Type B pancreatic cell (in vitro differentiated cells): ENCODE results near the gene MEF2B. TPM values are rescaled to one million over a fixed set of nuclear protein-coding genes. Genes with fewer than 3 reads are reported as not detected.

Experiments
- DNase-seq: peaks from one replicate; pipeline ENCODE4 v3.0.0; 2021; ENCODE audit warnings: mixed read lengths; ENCODE audit not compliant: unreplicated experiment; ENCODE audit errors: extremely low spot score
- H3K27ac Mint-ChIP-seq: 2 replicates; pipeline ENCODE4 v1.8.0; 2021; ENCODE audit warnings: mild to moderate bottlenecking, mixed read lengths
- H3K27me3 Mint-ChIP-seq: 2 replicates; pipeline ENCODE4 v1.8.0; 2021; ENCODE audit warnings: mixed read lengths
- H3K36me3 Mint-ChIP-seq: 2 replicates; pipeline ENCODE4 v1.8.0; 2021; ENCODE audit warnings: mixed read lengths
- H3K4me1 Mint-ChIP-seq: one replicate; pipeline ENCODE4 v1.8.0; 2021; ENCODE audit warnings: mixed read lengths; ENCODE audit not compliant: unreplicated experiment
- H3K4me3 Mint-ChIP-seq: 2 replicates; pipeline ENCODE4 v1.8.0; 2021; ENCODE audit warnings: mild to moderate bottlenecking, mixed read lengths
- H3K9me3 Mint-ChIP-seq: 2 replicates; pipeline ENCODE4 v1.8.0; 2021; ENCODE audit warnings: mixed read lengths
- total RNA-seq: library from RNA; stranded (reverse); gene quantifications from 2 replicates; pipeline ENCODE4 v1.2.1, GENCODE V29; 2021; ENCODE audit warnings: low replicate concordance
- TF ChIP-seq, protein P1 (sequence below): fragments of 200-600 bp; sonication (generic); conservative IDR thresholded peaks from 2 replicates; pipeline ENCODE4 v1.5.0; 2021; ENCODE audit warnings: antibody characterized with exemption, mild to moderate bottlenecking

Gene MEF2B
- total RNA-seq, 1 donor from 2014 or later = 1.6 TPM

DNA sequence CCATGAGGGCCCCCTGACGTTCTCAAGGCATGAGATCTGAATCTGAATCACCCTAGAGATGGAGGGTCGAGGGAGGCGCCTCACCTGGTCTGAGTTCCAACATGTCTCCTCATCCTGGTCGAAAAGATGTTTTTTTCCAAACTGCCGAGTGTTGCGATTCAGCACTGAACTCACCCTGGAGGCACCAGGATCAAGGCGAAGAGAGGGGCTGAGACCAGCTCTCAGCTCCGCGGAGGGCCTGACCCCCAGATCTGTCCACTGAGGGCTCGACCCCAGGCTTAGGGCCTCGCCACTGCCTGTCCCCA lies 32.6 kb upstream of the MEF2B start:
- H3K4me1 Mint-ChIP-seq = peaks cover 8% of the 10 kb centered on the region

DNA sequence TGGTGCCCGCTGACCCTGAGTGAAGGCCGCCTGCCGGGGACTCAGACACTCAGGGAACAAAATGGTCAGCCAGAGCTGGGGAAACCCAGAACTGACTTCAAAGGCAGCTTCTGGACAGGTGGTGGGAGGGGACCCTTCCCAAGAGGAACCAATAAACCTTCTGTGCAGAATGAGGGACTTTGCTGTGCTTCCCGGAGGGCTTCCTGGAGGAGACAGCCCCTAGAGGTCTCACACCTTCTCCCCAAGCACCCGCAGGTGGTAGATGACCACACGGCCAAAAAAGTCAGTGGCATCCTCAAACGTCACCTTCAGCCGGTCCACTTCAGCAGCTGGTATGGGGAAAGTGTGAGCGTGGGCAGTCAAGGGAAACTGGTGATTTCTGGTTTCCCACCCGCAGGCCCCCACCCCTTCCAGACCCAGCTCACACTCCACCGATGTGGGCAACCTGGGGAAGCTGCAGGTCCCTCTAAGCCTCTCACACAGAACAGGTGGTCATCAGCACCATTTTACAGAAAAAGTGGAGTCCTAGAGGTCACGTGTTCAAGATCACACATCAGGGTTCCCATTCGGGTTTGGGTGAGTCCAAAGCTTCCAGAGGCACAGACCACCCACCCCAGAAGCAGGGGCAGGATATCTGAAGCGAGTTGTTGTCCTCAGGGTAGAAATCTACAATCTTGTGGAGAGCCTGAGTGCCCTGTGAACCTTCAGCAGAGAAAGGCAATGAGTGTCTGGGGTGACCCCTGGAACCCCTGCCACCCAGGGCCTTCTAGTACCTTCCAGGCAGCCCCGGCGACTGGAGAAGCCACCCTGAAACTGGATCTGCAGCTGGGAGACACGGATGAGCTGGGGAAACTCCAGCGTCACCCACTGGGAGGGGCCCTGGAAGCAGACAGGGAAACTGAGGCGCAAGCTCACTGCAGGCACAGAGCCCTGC lies 31.9 kb upstream of the MEF2B start:
- DNase-seq = no peak
- Mint-ChIP-seq H3K9me3 (no peaks in the 10 kb centered on the region), H3K27me3 (peaks cover 16% of the 10 kb centered on the region), H3K4me3 (peak overlapping the region; percentile 93), H3K36me3 (peaks cover 8% of the 10 kb centered on the region), H3K4me1 (peaks cover 8% of the 10 kb centered on the region), H3K27ac (peak overlapping the region; percentile 92)
- TF ChIP-seq, protein P1, sequence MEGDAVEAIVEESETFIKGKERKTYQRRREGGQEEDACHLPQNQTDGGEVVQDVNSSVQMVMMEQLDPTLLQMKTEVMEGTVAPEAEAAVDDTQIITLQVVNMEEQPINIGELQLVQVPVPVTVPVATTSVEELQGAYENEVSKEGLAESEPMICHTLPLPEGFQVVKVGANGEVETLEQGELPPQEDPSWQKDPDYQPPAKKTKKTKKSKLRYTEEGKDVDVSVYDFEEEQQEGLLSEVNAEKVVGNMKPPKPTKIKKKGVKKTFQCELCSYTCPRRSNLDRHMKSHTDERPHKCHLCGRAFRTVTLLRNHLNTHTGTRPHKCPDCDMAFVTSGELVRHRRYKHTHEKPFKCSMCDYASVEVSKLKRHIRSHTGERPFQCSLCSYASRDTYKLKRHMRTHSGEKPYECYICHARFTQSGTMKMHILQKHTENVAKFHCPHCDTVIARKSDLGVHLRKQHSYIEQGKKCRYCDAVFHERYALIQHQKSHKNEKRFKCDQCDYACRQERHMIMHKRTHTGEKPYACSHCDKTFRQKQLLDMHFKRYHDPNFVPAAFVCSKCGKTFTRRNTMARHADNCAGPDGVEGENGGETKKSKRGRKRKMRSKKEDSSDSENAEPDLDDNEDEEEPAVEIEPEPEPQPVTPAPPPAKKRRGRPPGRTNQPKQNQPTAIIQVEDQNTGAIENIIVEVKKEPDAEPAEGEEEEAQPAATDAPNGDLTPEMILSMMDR = no peak

More for the DNA sequence above, 32.6 kb upstream of the MEF2B start:
- no peak for DNase-seq
- Mint-ChIP-seq H3K36me3 (peaks cover 8% of the 10 kb centered on the region), H3K4me3 (peak overlapping the region; percentile 93), H3K27ac (peak overlapping the region; percentile 92), H3K27me3 (peaks cover 23% of the 10 kb centered on the region), H3K9me3 (no peaks in the 10 kb centered on the region)
- TF ChIP-seq, protein P1 = no peak

DNA sequence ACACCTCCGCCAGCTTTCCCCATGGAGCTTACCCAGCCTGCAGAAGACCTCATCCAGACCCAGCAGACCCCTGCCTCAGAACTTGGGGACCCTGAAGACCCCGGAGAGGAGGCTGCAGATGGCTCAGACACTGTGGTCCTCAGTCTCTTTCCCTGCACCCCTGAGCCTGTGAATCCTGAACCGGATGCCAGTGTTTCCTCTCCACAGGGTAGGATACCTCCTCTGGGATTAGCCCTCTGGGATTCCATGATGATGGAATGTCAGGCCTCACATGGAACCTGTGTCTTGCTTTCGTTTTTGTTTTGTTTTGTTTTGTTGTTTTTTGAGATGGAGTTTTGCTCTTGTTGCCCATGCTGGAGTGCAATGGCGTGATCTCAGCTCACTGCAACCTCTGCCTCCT lies 23.9 kb upstream of the MEF2B start:
- no peak for DNase-seq
- Mint-ChIP-seq H3K27ac (peak overlapping the region; percentile 59), H3K4me3 (peak overlapping the region; percentile 98), H3K27me3 (no peaks in the 10 kb centered on the region), H3K36me3 (peaks cover 7% of the 10 kb centered on the region), H3K4me1 (peaks cover 10% of the 10 kb centered on the region), H3K9me3 (no peaks in the 10 kb centered on the region)
- TF ChIP-seq, protein P1 = no peak

DNA sequence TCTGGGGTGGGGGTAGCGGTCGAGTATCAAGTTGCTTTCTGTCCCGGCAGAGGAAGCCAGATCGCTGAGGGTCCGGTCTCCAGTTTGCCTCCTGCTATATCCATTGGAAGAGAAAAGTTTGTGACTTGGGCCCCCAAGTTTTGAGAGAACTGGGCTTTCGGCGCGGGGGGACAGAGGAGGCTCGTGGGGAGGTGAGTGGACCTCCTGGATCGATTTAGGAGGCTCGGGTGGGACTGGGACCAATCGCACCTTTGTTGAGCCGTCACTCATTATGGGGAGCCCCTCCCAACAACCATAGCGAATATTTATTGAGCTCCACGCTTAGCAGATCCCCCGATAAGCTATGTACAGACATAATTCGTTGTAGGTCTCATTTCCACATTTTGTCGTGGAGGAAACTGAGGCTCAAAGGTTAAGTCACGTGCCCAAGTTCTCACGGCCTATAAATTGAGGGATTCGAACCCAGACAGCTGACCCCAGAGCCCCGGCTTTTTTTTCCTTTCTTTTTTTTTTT lies 22.9 kb upstream of the MEF2B start:
- TF ChIP-seq, protein P1 = no peak
- Mint-ChIP-seq H3K9me3 (no peaks in the 10 kb centered on the region), H3K27me3 (no peaks in the 10 kb centered on the region), H3K4me3 (peak overlapping the region; percentile 98), H3K4me1 (peaks cover 10% of the 10 kb centered on the region), H3K36me3 (peaks cover 4% of the 10 kb centered on the region), H3K27ac (peak overlapping the region; percentile 99)
- DNase-seq = no peak

DNA sequence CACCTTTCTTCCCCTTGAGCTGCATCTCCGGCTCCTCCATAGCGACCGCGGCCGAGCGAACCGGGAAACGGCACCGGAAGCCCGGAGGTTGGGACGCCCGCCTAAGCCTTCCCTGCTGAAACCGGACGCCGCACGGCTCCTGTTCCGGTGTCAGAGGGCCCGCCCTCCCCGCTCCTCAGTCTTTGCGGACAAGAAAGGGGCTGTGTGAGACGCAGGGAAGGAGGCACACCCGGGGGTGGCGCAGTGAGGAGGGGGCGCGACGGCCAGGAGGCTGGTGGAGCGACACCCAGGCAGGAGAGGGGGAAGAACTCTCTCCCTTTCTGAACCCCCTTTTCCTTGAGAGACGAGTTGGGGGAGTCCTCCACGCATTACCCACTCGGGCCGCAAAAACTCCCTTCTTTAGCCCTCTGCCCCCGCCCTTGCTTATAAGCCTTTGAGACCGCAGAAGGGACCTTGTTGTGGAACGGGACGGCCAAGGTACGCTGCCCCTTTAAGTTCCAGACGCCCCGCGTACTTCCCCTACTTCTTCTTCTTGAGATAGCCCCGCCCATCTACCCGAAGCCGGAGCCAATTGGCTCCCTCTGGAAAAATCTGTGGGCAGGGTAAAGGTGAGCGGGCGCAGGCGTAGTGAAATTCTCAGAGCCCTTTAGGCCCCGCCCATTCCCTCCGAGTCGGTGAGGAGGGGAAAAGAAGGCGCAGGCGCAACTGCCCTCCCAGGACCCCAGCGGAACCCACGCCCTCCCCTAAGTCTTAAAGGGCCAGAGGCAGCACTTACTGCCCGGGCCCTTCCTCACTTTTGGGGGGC lies 22.2 kb upstream of the MEF2B start, which contains the start of the genes BORCS8 and RFXANK:
Gene BORCS8, minus strand, starts transcription at position 75 of the 805 bp plus-strand sequence. Its CDS starts 35 bp downstream, at position 40.
Gene RFXANK, plus strand, starts transcription at position 181 of the 805 bp plus-strand sequence. CDS start 1,689 bp downstream, outside the sequence.
- H3K4me3 Mint-ChIP-seq = peak within 1 kb of the TSS; percentile 98
- DNase-seq = peak; percentile 98

More for the DNA sequence above, 22.2 kb upstream of the MEF2B start, which contains the start of the genes BORCS8 and RFXANK:
- Mint-ChIP-seq H3K4me1 (peaks cover 10% of the 10 kb centered on the region), H3K36me3 (peaks cover 4% of the 10 kb centered on the region), H3K27ac (peak within 1 kb of the TSS; percentile 99), H3K27me3 (no peaks in the 10 kb centered on the region), H3K9me3 (no peaks in the 10 kb centered on the region)
- TF ChIP-seq, protein P1 = no peak
